ENCODE results near the gene ZNF821.
A peak's percentile ranks its signal among the peaks of the same experiment; 100 is the strongest.

The ZNF821 gene

GRCh38 chr16:71899171-71899570, 15.2 kb upstream of the ZNF821 start:
- H3K4me1 ChIP-seq (ENCODE audit: control insufficient read depth, insufficient read depth, low read length), result peaks cover 10% of the 10 kb centered on the region
- no peak overlapping the region for H3K4me3 ChIP-seq (ENCODE audit: low read length)

GRCh38 chr16:71896764-71897368, 12.9 kb upstream of the ZNF821 start:
- Histone ChIP-seq H3K4me1 (ENCODE audit: control insufficient read depth, insufficient read depth, low read length) (peaks cover 14% of the 10 kb centered on the region), H3K9ac (ENCODE audit: low read depth, low read length) (peak overlapping the region; percentile 98)

More at GRCh38 chr16:71899171-71899570, 15.2 kb upstream of the ZNF821 start:
- H3K4me2 ChIP-seq (ENCODE audit: low read length), result no peak overlapping the region
- H3K9ac ChIP-seq (ENCODE audit: low read depth, low read length), result no peak overlapping the region
- H3K9me3 ChIP-seq (replicated peaks; ENCODE audit: low read length), result no peaks in the 10 kb centered on the region
- no peaks in the 10 kb centered on the region for H3K27me3 ChIP-seq (ENCODE audit: control insufficient read depth, insufficient read depth, low read length)
- H3K36me3 ChIP-seq (ENCODE audit: insufficient read depth, low read length), result peaks cover 13% of the 10 kb centered on the region

GRCh38 chr16:71895679-71896365, 11.8 kb upstream of the ZNF821 start:
- no peaks in the 10 kb centered on the region for H3K27me3 ChIP-seq (ENCODE audit: control insufficient read depth, insufficient read depth, low read length)
- peak overlapping the region; percentile 85 for H3K4me3 ChIP-seq (ENCODE audit: low read length)
- H3K4me2 ChIP-seq (ENCODE audit: low read length), result peak overlapping the region; percentile 85
- peaks cover 14% of the 10 kb centered on the region for H3K4me1 ChIP-seq (ENCODE audit: control insufficient read depth, insufficient read depth, low read length)
- H3K9me3 ChIP-seq (replicated peaks; ENCODE audit: low read length), result no peaks in the 10 kb centered on the region
- H3K36me3 ChIP-seq (ENCODE audit: insufficient read depth, low read length), result peaks cover 13% of the 10 kb centered on the region
- H3K9ac ChIP-seq (ENCODE audit: low read depth, low read length), result peak overlapping the region; percentile 98

More at GRCh38 chr16:71896764-71897368, 12.9 kb upstream of the ZNF821 start:
- Histone ChIP-seq H3K9me3 (replicated peaks; ENCODE audit: low read length) (no peaks in the 10 kb centered on the region), H3K4me2 (ENCODE audit: low read length) (peak overlapping the region; percentile 85), H3K4me3 (ENCODE audit: low read length) (peak overlapping the region; percentile 85), H3K27me3 (ENCODE audit: control insufficient read depth, insufficient read depth, low read length) (no peaks in the 10 kb centered on the region), H3K36me3 (ENCODE audit: insufficient read depth, low read length) (peaks cover 13% of the 10 kb centered on the region)

- no peaks in the 10 kb centered on the region for H3K9me3 ChIP-seq (replicated peaks; ENCODE audit: low read length)
- peaks cover 12% of the 10 kb centered on the region for H3K4me1 ChIP-seq (ENCODE audit: control insufficient read depth, insufficient read depth, low read length)
- peak within 1 kb of the TSS; percentile 98 for H3K9ac ChIP-seq (ENCODE audit: low read depth, low read length)
These were observed 11.1 kb upstream of the ZNF821 start, which contains the start of gene IST1 for GRCh38 chr16:71894921-71895678. Gene IST1 (plus strand): TSS chr16:71895531. CDS start chr16:71915641, 20,110 bp downstream.

GRCh38 chr16:71894229-71894920, 10.4 kb upstream of the ZNF821 start:
- no peaks in the 10 kb centered on the region for H3K9me3 ChIP-seq (replicated peaks; ENCODE audit: low read length)
- H3K4me1 ChIP-seq (ENCODE audit: control insufficient read depth, insufficient read depth, low read length), result peaks cover 12% of the 10 kb centered on the region
- peak overlapping the region; percentile 98 for H3K9ac ChIP-seq (ENCODE audit: low read depth, low read length)
- peaks cover 13% of the 10 kb centered on the region for H3K36me3 ChIP-seq (ENCODE audit: insufficient read depth, low read length)
- peak overlapping the region; percentile 85 for H3K4me3 ChIP-seq (ENCODE audit: low read length)
- H3K4me2 ChIP-seq (ENCODE audit: low read length), result peak overlapping the region; percentile 85
- no peaks in the 10 kb centered on the region for H3K27me3 ChIP-seq (ENCODE audit: control insufficient read depth, insufficient read depth, low read length)

More at GRCh38 chr16:71894921-71895678, 11.1 kb upstream of the ZNF821 start, which contains the start of gene IST1:
- H3K4me3 ChIP-seq (ENCODE audit: low read length), result peak within 1 kb of the TSS; percentile 85
- H3K27me3 ChIP-seq (ENCODE audit: control insufficient read depth, insufficient read depth, low read length), result no peaks in the 10 kb centered on the region
- H3K4me2 ChIP-seq (ENCODE audit: low read length), result peak within 1 kb of the TSS; percentile 85
- peaks cover 13% of the 10 kb centered on the region for H3K36me3 ChIP-seq (ENCODE audit: insufficient read depth, low read length)

GRCh38 chr16:71893888-71894228, 9.9 kb upstream of the ZNF821 start:
- Histone ChIP-seq H3K9me3 (replicated peaks; ENCODE audit: low read length) (no peaks in the 10 kb centered on the region), H3K27me3 (ENCODE audit: control insufficient read depth, insufficient read depth, low read length) (no peaks in the 10 kb centered on the region), H3K4me1 (ENCODE audit: control insufficient read depth, insufficient read depth, low read length) (peaks cover 12% of the 10 kb centered on the region), H3K4me2 (ENCODE audit: low read length) (peak overlapping the region; percentile 85), H3K36me3 (ENCODE audit: insufficient read depth, low read length) (peaks cover 13% of the 10 kb centered on the region), H3K4me3 (ENCODE audit: low read length) (peak overlapping the region; percentile 85), H3K9ac (ENCODE audit: low read depth, low read length) (peak overlapping the region; percentile 98)

GRCh38 chr16:71889147-71889546, 5.2 kb upstream of the ZNF821 start:
- no peak overlapping the region for H3K4me3 ChIP-seq (ENCODE audit: low read length)
- peaks cover 6% of the 10 kb centered on the region for H3K4me1 ChIP-seq (ENCODE audit: control insufficient read depth, insufficient read depth, low read length)
- H3K9me3 ChIP-seq (replicated peaks; ENCODE audit: low read length), result no peaks in the 10 kb centered on the region
- no peaks in the 10 kb centered on the region for H3K36me3 ChIP-seq (ENCODE audit: insufficient read depth, low read length)
- H3K9ac ChIP-seq (ENCODE audit: low read depth, low read length), result no peak overlapping the region
- no peak overlapping the region for H3K4me2 ChIP-seq (ENCODE audit: low read length)
- H3K27me3 ChIP-seq (ENCODE audit: control insufficient read depth, insufficient read depth, low read length), result no peaks in the 10 kb centered on the region

- Histone ChIP-seq H3K4me1 (ENCODE audit: control insufficient read depth, insufficient read depth, low read length) (peaks cover 11% of the 10 kb centered on the region), H3K4me2 (ENCODE audit: low read length) (no peak overlapping the region), H3K36me3 (ENCODE audit: insufficient read depth, low read length) (peaks cover 7% of the 10 kb centered on the region), H3K27me3 (ENCODE audit: control insufficient read depth, insufficient read depth, low read length) (no peaks in the 10 kb centered on the region), H3K9ac (ENCODE audit: low read depth, low read length) (no peak overlapping the region), H3K9me3 (replicated peaks; ENCODE audit: low read length) (no peaks in the 10 kb centered on the region), H3K4me3 (ENCODE audit: low read length) (no peak overlapping the region)
These were observed 1.3 kb upstream of the ZNF821 start for GRCh38 chr16:71885261-71885650.

GRCh38 chr16:71883168-71883848, 674 bp downstream of the ZNF821 start:
- Histone ChIP-seq H3K4me1 (ENCODE audit: control insufficient read depth, insufficient read depth, low read length) (peaks cover 11% of the 10 kb centered on the region), H3K27me3 (ENCODE audit: control insufficient read depth, insufficient read depth, low read length) (no peaks in the 10 kb centered on the region), H3K36me3 (ENCODE audit: insufficient read depth, low read length) (peaks cover 12% of the 10 kb centered on the region), H3K9me3 (replicated peaks; ENCODE audit: low read length) (no peaks in the 10 kb centered on the region), H3K4me3 (ENCODE audit: low read length) (peak overlapping the region; percentile 88), H3K9ac (ENCODE audit: low read depth, low read length) (peak overlapping the region; percentile 93), H3K4me2 (ENCODE audit: low read length) (peak overlapping the region; percentile 99)

GRCh38 chr16:71882505-71883167, 1.3 kb downstream of the ZNF821 start:
- H3K27me3 ChIP-seq (ENCODE audit: control insufficient read depth, insufficient read depth, low read length), result no peaks in the 10 kb centered on the region
- no peaks in the 10 kb centered on the region for H3K9me3 ChIP-seq (replicated peaks; ENCODE audit: low read length)
- peak overlapping the region; percentile 99 for H3K4me2 ChIP-seq (ENCODE audit: low read length)
- peaks cover 12% of the 10 kb centered on the region for H3K36me3 ChIP-seq (ENCODE audit: insufficient read depth, low read length)
- H3K4me3 ChIP-seq (ENCODE audit: low read length), result peak overlapping the region; percentile 88
- H3K4me1 ChIP-seq (ENCODE audit: control insufficient read depth, insufficient read depth, low read length), result peaks cover 11% of the 10 kb centered on the region
- H3K9ac ChIP-seq (ENCODE audit: low read depth, low read length), result peak overlapping the region; percentile 93
